Spleen (tissue), 11 donors: Measurements from ENCODE around the gene SMIM21. TPM values are rescaled to one million over a fixed set of nuclear protein-coding genes. Genes with fewer than 3 reads are reported as not detected.
A peak's percentile ranks its signal among the peaks of the same experiment; 100 is the strongest.

ENCODE experiments used
- DNase-seq: peaks from one replicate; pipeline ENCODE4 v3.0.0-alpha.2; 2020
- H3K27ac ChIP-seq, 8 donors: fragments of 200-600 bp; sonication (generic) in 7 of 8; 1 replicate in 4 of 8; 2 replicates in 4 of 8; pipeline versions ENCODE4 v1.5.0 to v1.8.0; 2016 to 2021; ENCODE audit warnings: inconsistent platforms in 4 of 8, mild to moderate bottlenecking in 4 of 8, moderate library complexity in 1 of 8
- H3K27me3 ChIP-seq, 7 donors: fragments of 200-600 bp; sonication (generic) in 6 of 7; replicated peaks in 1 of 7; 1 replicate in 4 of 7; 2 replicates in 3 of 7; pipeline versions ENCODE4 v1.5.0 to v1.8.0; 2016 to 2021; ENCODE audit warnings: inconsistent platforms in 3 of 7, mild to moderate bottlenecking in 1 of 7
- H3K36me3 ChIP-seq, 6 donors: fragments of 200-600 bp; sonication (generic) in 5 of 6; 1 replicate in 4 of 6; 2 replicates in 2 of 6; pipeline versions ENCODE4 v1.5.0 to v1.8.0; 2016 to 2021; ENCODE audit warnings: inconsistent platforms in 2 of 6
- H3K4me1 ChIP-seq, 6 donors: fragments of 200-600 bp; sonication (generic) in 5 of 6; 1 replicate in 3 of 6; 2 replicates in 3 of 6; pipeline versions ENCODE4 v1.5.0 to v1.8.0; 2016 to 2021; ENCODE audit warnings: inconsistent platforms in 3 of 6
- H3K4me3 ChIP-seq, 8 donors: fragments of 200-600 bp; sonication (generic) in 7 of 8; 1 replicate in 4 of 8; 2 replicates in 4 of 8; pipeline versions ENCODE4 v1.5.0 to v1.8.0; 2016 to 2021; ENCODE audit warnings: inconsistent platforms in 4 of 8, mild to moderate bottlenecking in 4 of 8, moderate library complexity in 2 of 8
- H3K9me3 ChIP-seq, 8 donors: fragments of 200-600 bp; sonication (generic) in 7 of 8; 1 replicate in 4 of 8; 2 replicates in 4 of 8; pipeline versions ENCODE4 v1.5.0 to v1.8.0; 2016 to 2021; ENCODE audit warnings: inconsistent platforms in 4 of 8
- CTCF ChIP-seq, 11 experiments: fragments of 200-600 bp in 7 of 11; fragments of 450-650 bp in 4 of 11; sonication (generic) in 4 of 11; IDR thresholded peaks in 8 of 11; conservative IDR thresholded peaks in 3 of 11; 1 replicate in 7 of 11; 2 replicates in 4 of 11; pipeline versions ENCODE4 v1.4.0 to v1.8.0; 2016 to 2021; ENCODE audit warnings: antibody characterized with exemption in 11 of 11, inconsistent platforms in 4 of 11, mild to moderate bottlenecking in 1 of 11
- POLR2A ChIP-seq, 3 donors: fragments of 450-650 bp; IDR thresholded peaks; one replicate each; pipeline ENCODE4 v1.5.1; 2017; ENCODE audit warnings: antibody characterized with exemption in 3 of 3, mild to moderate bottlenecking in 1 of 3
- POLR2AphosphoS5 ChIP-seq, 3 donors: sonication (generic); formaldehyde crosslinking; IDR thresholded peaks; one replicate each; pipeline ENCODE4 v1.5.1; 2017; ENCODE audit warnings: antibody characterized with exemption in 3 of 3
- WGBS, 5 donors: extraction: QIAGEN DNeasy Blood & Tissue Kit in 3 of 5; methylation state at CpG; one replicate each; pipeline versions ENCODE4 v1.1.5 to v1.1.7; 2013 to 2018; 5-methylcytosine and 5-hydroxymethylcytosine counted together
- intact Hi-C: fragments of 100-400 bp; cut with DNase I; formaldehyde crosslinking; loops from one replicate; pipeline ENCODE4 v1.15.0; 2023; ENCODE audit warnings: low total_unique reads
- polyA plus RNA-seq, 3 donors: library from polyadenylated mRNA; stranded (reverse); fragments of 200-250 nt; gene quantifications; one replicate each; pipeline ENCODE4 v1.2.1, GENCODE V29; 2013
- total RNA-seq, 7 donors: library from RNA; depleted of rRNA in 3 of 7; stranded (reverse); fragments of >200 nt in 3 of 7; fragmentation: NEBNext Ultra II Directional in 4 of 7; extraction: Animal tissue kit (Norgen Biotek cat#: 25700) in 4 of 7; gene quantifications; one replicate each; pipeline versions ENCODE4 v1.1.0 to v1.2.1, GENCODE V29; 2016 to 2021
- donor health status: healthy with polysubstance abuse.
- donor health status: DM: no; HTN: no; CAD: no; lungs with moderate emphysema.
- donor health status: DM: no; HTN: no; CAD: no.
- donor health status: Bipolar disorder and iron deficiency.
- donor health status: healthy.
- donor health status: DM: no; HTN: no; CAD: no.
- donor health status: DM: yes; HTN: yes; CAD: no.

Gene SMIM21
- total and polyA plus RNA-seq, 10 donors, result not detected

- Histone ChIP-seq H3K9me3 (no peaks in the 10 kb centered on the region), H3K27ac (no peak overlapping the region), H3K36me3 (no peaks in the 10 kb centered on the region), H3K27me3 (no peaks in the 10 kb centered on the region), H3K4me3 (peak overlapping the region in 1 of 8 donors; percentile 39), H3K4me1 (peaks cover 0 to 3% (median 0%) of the 10 kb centered on the region in 6 donors)
- intact Hi-C loops, result no loop called here
- WGBS, 5 donors, result 40 to 63% (median 48%) methylated on average over 21 of the region's 21 CpGs
- TF ChIP-seq CTCF (IDR thresholded peaks at IDR 0.05 in 8 of 11, conservative IDR thresholded peaks at IDR 0.05 in 3 of 11), result no peak
- TF ChIP-seq POLR2AphosphoS5 (IDR thresholded peaks at IDR 0.05), result peak in 1 of 3 donors; percentile 24
- DNase-seq, result no peak
These were observed 36.0 kb downstream of the SMIM21 start for GRCh38 chr18:75391279-75392225.

GRCh38 chr18:75390854-75391253 lies 36.6 kb downstream of the SMIM21 start:
- H3K27ac ChIP-seq, result no peak overlapping the region
- H3K27me3 ChIP-seq, result no peaks in the 10 kb centered on the region
- H3K36me3 ChIP-seq, result no peaks in the 10 kb centered on the region
- no peak for DNase-seq
- peaks cover 0 to 3% (median 0%) of the 10 kb centered on the region in 6 donors for H3K4me1 ChIP-seq
- peak overlapping the region in 1 of 8 donors; percentile 39 for H3K4me3 ChIP-seq
- 47 to 77% (median 69%) methylated on average over 2 of the region's 2 CpGs for WGBS, 5 donors
- H3K9me3 ChIP-seq, result no peaks in the 10 kb centered on the region
- intact Hi-C loops, result no loop called here
- TF ChIP-seq POLR2AphosphoS5 (IDR thresholded peaks at IDR 0.05), result no peak
- no peak for TF ChIP-seq CTCF (IDR thresholded peaks at IDR 0.05 in 8 of 11, conservative IDR thresholded peaks at IDR 0.05 in 3 of 11)
- no peak for TF ChIP-seq POLR2A (IDR thresholded peaks at IDR 0.05)

GRCh38 chr18:75384144-75384543 lies 43.4 kb downstream of the SMIM21 start:
- WGBS, 5 donors, result 24 to 38% (median 28%) methylated on average over 4 of the region's 4 CpGs
- no peak for DNase-seq
- no peaks in the 10 kb centered on the region for H3K27me3 ChIP-seq
- no peak overlapping the region for H3K27ac ChIP-seq
- H3K9me3 ChIP-seq, result no peaks in the 10 kb centered on the region
- H3K4me1 ChIP-seq, result no peaks in the 10 kb centered on the region
- intact Hi-C loops, result no loop called here
- no peak overlapping the region for H3K4me3 ChIP-seq
- H3K36me3 ChIP-seq, result no peaks in the 10 kb centered on the region
- TF ChIP-seq POLR2A (IDR thresholded peaks at IDR 0.05), result no peak
- no peak for TF ChIP-seq CTCF (IDR thresholded peaks at IDR 0.05 in 8 of 11, conservative IDR thresholded peaks at IDR 0.05 in 3 of 11)
- no peak for TF ChIP-seq POLR2AphosphoS5 (IDR thresholded peaks at IDR 0.05)
